ENCODE results near the gene TRAF3IP1.
"Not testable (repeated sequence)": the region's sequence is repeated elsewhere in the genome, so short reads cannot be mapped to it uniquely, and the experiment has no call there.

TRAF3IP1 gene

DNA sequence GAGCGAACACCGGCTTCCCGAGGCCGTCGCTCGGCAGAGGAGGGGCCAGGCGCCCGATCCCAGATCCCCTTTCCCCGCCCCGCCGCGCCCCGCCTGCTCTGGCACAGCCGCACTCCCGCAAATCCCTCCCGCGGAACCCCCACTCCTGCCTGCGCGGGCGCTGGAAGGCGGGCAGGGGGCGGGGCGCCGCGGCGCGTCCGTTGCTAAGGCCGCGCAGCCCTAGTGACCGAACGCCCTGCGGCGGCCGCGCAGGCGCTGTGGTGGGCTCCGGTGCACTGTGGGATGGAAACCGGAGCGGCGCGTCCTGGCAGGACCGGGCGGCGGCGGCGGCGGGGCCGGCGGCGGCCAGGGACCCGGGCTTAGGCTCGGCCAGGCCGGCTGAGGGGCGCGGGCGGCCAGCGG, at the start of gene TRAF3IP1:
TSS of gene TRAF3IP1 (plus strand) at position 273 of the 402 bp plus-strand sequence. CDS start 145 bp downstream, outside the sequence.
- peak; percentile 88 for DNase-seq

- DNase-seq, result no peak
Observed at GRCh38 chr2:238270606-238271005, 49.7 kb upstream of the TRAF3IP1 start.

DNA sequence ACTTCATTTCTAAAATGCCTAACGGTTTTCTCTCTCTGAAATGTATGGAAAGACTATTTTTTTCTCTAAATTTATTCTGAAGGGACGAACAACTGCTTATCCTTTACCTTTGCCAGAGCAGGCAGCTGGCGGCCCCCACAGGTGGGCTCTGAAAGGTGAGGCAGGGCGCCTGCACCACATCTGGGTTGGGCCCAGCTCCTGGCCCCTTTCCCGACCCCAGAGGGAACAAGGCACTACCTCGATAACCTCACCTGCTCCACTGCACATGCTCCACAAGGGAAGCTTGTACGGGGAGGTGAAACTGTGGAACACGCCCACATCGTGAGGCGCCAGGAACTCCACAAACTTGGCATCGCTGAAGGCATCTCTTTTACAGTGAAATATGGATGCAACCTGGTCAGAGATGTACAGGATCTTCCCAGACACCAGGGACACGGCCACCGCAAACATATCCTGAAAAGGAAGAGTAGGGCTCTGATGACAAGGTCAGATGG, 49.2 kb upstream of the TRAF3IP1 start:
- no peak for DNase-seq

- not testable (repeated sequence) for DNase-seq
Observed at GRCh38 chr2:238271686-238272085, 48.6 kb upstream of the TRAF3IP1 start.

DNA sequence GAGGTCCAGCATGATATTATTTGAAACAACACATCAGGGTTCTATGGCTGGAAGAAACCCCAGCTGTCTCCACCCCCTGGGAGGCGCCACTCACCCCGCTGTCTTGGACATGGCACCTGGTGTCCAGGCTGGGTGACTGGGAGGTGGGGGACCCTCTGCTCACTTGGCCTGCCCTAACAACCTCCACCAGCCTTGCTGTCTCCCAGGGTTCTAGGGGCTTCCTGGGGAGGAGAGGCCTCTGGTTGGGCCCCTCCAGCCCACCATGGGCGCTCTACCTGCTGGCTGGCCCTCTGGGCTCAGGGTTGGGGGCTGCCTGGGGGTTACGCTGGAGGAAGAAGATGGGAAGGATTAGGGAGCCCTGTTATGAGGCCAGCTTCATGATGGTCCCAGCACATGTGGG, 48.2 kb upstream of the TRAF3IP1 start:
- DNase-seq, result no peak

DNA sequence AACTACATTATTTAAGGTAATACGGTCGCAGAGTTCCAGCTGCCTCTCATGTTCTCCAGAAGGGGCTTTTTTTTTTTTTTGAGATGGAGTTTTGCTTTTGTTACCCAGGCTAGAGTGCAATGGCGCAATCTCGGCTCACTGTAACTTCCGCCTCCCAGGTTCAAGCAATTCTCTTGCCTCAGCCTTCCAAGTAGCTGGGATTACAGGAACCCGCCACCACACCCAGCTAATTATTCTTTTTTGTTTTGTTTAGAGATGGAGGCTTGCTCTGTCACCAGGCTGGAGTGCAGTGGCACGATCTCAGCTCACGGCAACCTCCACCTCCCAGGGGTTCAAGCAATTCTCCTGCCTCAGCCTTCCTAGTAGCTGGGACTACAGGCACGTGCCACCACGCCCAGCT, 46.9 kb upstream of the TRAF3IP1 start:
- DNase-seq, result not testable (repeated sequence)

- DNase-seq, result no peak
Observed at GRCh38 chr2:238274152-238274865, 46.0 kb upstream of the TRAF3IP1 start.

DNA sequence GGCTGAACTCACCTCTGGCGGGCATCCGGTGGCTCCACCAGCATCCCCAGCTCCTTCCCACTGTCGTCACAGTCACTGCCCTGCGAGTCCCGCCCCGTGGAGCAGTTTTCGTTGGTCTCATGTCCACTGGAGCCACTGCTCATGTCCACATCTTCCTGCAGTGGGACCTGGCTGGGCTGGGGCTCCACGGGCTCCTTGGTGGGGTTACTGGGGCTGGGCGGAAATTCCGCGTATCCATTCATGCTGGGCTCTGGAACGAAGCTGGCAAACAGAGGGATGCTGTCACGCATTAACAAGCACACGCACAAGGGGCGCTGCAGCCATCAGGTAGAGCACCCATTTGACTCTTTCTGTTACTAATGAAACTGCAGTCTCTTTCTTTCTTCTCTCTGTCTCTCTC, 42.6 kb upstream of the TRAF3IP1 start:
- no peak for DNase-seq

- DNase-seq, result no peak
Observed at GRCh38 chr2:238278626-238279323, 41.5 kb upstream of the TRAF3IP1 start.

DNA sequence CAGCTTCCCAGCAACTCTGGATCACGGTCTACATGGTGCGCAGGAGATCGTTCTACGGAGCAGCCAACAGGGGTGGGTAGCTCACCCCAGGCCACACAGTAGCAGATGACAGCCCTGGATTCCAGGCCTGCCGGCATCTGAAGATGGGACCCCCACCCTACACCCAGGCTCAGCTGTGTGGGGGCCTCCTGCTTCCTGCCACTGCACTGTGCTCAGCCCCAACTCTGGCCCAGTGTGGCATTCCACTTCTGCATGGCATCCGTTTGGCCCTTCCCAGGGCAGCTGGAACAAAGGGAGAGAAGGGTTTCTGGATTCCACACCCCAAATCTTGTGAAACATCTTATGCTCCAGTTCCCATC, 41.0 kb upstream of the TRAF3IP1 start:
- no peak for DNase-seq

DNA sequence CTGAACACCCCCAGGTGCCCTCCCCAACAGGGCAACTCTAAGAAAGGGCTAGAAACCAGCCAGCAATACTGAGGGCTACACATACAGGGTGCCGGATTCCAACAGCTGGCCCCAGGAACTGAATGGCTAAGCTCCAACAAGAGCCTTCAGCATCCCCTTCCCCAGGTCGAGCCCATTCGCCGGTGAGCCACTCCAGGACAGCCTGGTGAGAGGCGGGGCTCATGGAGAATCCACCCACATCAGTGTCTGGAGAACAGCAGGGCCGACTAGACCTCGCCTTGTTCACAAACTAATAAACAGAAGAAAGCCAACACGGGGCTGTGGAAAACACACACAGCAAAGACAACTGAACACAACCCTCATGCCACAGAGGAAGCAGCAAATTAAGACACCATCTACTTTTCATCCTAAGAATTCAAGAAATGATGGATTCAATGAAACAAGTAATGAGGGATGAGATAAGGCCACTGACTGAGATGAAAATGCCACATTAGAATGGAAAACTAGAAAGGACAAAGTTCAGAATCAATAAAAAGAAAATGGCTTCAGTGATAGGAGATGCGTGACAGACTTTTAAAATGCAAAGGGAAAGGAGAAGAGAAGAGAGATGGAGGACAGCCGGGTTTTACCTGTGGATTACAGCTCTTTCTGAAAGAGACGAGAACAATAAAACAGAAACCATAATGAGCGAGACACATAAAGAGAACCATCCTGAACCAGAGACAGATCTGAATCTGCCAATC, 40.1 kb upstream of the TRAF3IP1 start:
- DNase-seq, result no peak

- DNase-seq, result no peak
Observed at GRCh38 chr2:238281826-238282480, 38.4 kb upstream of the TRAF3IP1 start.

DNA sequence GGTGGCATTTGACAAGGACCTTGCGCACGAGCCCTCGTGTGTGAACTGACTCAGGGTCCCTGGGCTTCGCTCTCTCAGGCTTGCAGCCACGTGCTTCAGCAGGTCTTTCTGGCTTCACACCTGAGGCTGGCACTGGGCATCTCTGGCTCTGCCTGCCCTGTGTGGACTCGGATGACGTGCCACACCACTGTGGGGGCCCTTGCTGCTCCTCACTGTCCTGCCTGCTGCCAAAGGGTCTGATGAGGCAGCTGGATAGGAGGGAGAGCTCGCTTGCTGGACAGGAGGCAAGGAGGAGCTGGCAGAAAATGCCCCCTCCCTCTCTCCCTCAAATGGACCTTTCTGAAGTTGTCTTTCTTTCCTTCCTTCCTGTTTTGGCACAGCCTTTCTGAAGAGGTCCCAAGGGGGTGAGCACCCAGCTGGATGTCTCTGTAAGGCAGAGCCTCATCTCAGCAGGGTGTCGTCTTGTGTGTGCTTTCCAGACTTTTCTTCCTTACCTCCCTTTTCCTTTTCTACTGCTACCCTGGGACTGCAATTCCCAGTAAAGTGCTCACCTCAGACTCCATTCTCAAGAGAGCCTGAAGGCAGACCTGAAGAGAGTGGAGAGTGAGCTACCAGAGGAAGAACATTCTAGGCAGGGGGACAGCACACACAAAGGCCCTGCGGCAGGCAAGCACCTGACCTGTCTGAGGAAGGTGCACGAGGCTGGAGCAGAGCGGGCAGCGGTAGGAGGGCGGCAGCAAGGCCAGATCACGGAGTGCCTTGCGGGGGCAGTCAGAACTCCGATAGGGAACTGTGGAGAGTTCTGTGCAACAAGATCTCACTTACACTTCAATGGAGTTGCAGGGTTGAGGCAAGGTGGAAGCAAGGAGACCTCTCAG, 37.2 kb upstream of the TRAF3IP1 start:
- DNase-seq, result no peak

GRCh38 chr2:238284802-238285515, 35.4 kb upstream of the TRAF3IP1 start:
- DNase-seq, result no peak

GRCh38 chr2:238285653-238286082, 34.6 kb upstream of the TRAF3IP1 start:
- DNase-seq, result no peak

DNA sequence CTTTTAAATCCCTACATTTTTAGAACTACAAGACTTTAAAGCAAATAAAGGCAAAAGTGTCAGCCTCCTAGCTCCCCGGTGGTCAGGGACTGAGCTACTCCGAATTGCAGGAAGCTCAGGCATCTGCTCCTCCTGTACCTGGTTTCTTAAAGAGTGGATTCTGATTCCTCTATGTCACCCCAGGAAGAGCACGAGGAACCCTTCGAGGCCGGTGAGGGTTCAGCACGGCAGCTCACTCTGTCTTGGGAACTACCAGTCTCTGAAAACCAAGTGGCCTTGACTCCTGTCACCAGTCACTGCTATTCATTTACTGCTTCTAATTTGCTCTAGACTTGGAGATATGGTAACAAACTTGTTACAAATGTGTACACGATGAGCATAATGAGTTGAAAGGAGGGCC, 34.2 kb upstream of the TRAF3IP1 start:
- DNase-seq, result no peak

- no peak for DNase-seq
Observed at GRCh38 chr2:238286551-238286950, 33.8 kb upstream of the TRAF3IP1 start.

DNA sequence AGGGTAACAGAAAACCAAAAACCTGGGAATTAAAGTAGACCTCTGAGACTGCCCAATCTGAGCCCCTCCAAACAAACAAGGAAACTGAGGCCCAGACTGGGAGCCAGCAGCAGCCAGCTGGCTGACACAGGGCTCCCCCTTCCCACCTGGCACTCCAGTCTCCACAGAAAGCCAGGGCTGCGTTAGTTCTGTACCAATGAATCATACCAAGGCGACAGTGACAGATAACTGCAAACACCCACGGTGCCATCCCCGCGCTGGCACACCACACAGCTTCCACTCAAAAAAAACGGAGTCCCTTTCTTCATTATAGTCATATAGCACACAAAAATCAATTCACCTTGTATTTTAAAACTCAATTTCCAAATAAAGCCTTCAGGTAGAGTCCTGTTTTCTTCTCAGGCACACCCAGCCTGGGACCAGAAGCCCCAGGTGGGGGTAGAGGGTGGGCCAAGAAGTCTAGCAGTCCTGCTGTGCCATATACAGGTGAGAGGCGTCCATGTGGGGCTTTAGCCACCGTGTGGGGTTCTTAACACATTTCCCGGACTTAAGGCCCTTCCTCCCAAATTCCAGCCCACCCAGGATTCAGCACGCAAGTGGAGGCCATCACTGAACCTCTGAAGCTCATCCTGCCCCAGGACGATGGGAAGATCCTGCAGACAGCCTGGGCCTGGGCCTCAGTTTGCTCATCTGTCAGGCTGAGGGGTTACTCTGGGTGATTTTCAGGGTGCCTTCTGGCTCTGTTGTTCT, 33.2 kb upstream of the TRAF3IP1 start:
- no peak for DNase-seq

- DNase-seq, result peak; percentile 52
Observed at GRCh38 chr2:238287737-238288649, 32.3 kb upstream of the TRAF3IP1 start, which contains the start of gene PER2. TSS of gene PER2 (minus strand) at chr2:238288610. CDS start at chr2:238277936, 10,674 bp downstream.
